H1 (cell line): Measurements from ENCODE around the gene SPAAR.

Source experiments
- BRCA1 ChIP-seq: IDR thresholded peaks from 2 replicates; pipeline ENCODE4 v1.6.1; 2012; ENCODE audit warnings: low read depth, low read length, improper control_type of control experiment
- CEBPB ChIP-seq: IDR thresholded peaks from 2 replicates; pipeline ENCODE4 v1.6.1; 2012; ENCODE audit warnings: low read depth, low read length
- EP300 ChIP-seq, 2 experiments: IDR thresholded peaks; 1 replicate in 1 of 2; 2 replicates in 1 of 2; pipeline ENCODE4 v1.6.1; 2011 to 2012; ENCODE audit warnings: low read depth in 2 of 2, low read length in 2 of 2, mild to moderate bottlenecking in 2 of 2, borderline replicate concordance in 1 of 2, inconsistent platforms in 1 of 2, moderate library complexity in 1 of 2
- EZH2 ChIP-seq: fragments of 200-600 bp; sonication (generic); IDR thresholded peaks from 2 replicates; pipeline ENCODE4 v1.7.1; 2012; ENCODE audit warnings: low read depth, mild to moderate bottlenecking, moderate library complexity, low read length, inconsistent platforms; ENCODE audit not compliant: severe bottlenecking
- POLR2A ChIP-seq, 2 experiments: IDR thresholded peaks; 1 replicate in 1 of 2; 2 replicates in 1 of 2; pipeline ENCODE4 v1.6.1; 2011; ENCODE audit warnings: low read depth in 2 of 2, low read length in 2 of 2, mild to moderate bottlenecking in 2 of 2; ENCODE audit errors: control extremely low read depth in 1 of 2
- RAD21 ChIP-seq, 2 experiments: IDR thresholded peaks in 1 of 2; conservative IDR thresholded peaks in 1 of 2; 2 replicates each; pipeline ENCODE4 v1.6.1; 2011; ENCODE audit warnings: low read depth in 2 of 2, low read length in 2 of 2, improper control_type of control experiment in 1 of 2, inconsistent platforms in 1 of 2, mild to moderate bottlenecking in 1 of 2, moderate library complexity in 1 of 2
- RBBP5 ChIP-seq: IDR thresholded peaks from 2 replicates; pipeline ENCODE4 v1.7.1; 2012; ENCODE audit warnings: low read depth, mild to moderate bottlenecking, inconsistent platforms, low read length, moderate library complexity, borderline replicate concordance
- TF ChIP-seq, protein P1 (sequence below), 3 experiments: IDR thresholded peaks; 1 replicate in 2 of 3; 2 replicates in 1 of 3; pipeline versions ENCODE4 v1.5.1 to v1.6.1; 2011; ENCODE audit warnings: low read length in 3 of 3, mild to moderate bottlenecking in 3 of 3, inconsistent platforms in 2 of 3, low read depth in 1 of 3, moderate library complexity in 1 of 3; ENCODE audit not compliant: insufficient read depth in 1 of 3; ENCODE audit errors: control extremely low read depth in 1 of 3

DNA sequence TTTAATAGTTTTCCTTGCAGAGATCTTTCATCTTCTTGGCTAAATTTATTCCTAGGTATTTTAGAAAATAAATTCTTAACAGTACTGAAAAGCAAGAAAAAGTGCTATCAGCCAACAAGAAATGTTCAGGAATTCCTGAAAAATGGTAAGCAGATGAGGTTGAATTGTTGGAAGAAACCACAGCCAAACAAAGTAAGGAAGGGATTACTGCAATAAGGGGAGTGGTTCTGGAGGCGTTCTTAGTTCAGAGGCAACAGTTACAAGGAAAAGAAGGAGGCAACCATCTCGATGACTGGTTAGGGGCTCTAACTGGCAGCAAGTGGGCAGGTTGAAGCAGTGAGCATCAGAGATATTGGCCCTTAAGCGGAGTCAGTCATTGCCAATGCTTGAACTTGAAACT, 26.3 kb upstream of the SPAAR start:
- TF ChIP-seq EZH2 (no peak), CEBPB (no peak), EP300 (IDR thresholded peaks at IDR 0.05; ENCODE audit: borderline replicate concordance in 1 of 2, low read depth in 2 of 2, low read length in 2 of 2) (no peak), BRCA1 (no peak), RAD21 (IDR thresholded peaks at IDR 0.05 in 1 of 2, conservative IDR thresholded peaks at IDR 0.05 in 1 of 2; ENCODE audit: low read depth in 2 of 2, low read length in 2 of 2) (no peak), POLR2A (IDR thresholded peaks at IDR 0.05; ENCODE audit: control extremely low read depth in 1 of 2, low read depth in 2 of 2, low read length in 2 of 2) (no peak), RBBP5 (no peak)
- TF ChIP-seq, protein P1, sequence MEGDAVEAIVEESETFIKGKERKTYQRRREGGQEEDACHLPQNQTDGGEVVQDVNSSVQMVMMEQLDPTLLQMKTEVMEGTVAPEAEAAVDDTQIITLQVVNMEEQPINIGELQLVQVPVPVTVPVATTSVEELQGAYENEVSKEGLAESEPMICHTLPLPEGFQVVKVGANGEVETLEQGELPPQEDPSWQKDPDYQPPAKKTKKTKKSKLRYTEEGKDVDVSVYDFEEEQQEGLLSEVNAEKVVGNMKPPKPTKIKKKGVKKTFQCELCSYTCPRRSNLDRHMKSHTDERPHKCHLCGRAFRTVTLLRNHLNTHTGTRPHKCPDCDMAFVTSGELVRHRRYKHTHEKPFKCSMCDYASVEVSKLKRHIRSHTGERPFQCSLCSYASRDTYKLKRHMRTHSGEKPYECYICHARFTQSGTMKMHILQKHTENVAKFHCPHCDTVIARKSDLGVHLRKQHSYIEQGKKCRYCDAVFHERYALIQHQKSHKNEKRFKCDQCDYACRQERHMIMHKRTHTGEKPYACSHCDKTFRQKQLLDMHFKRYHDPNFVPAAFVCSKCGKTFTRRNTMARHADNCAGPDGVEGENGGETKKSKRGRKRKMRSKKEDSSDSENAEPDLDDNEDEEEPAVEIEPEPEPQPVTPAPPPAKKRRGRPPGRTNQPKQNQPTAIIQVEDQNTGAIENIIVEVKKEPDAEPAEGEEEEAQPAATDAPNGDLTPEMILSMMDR (IDR thresholded peaks at IDR 0.05; ENCODE audit: control extremely low read depth in 1 of 3, insufficient read depth in 1 of 3, low read depth in 1 of 3, low read length in 3 of 3): no peak
